Heart left ventricle (tissue), 16 donors: Measurements from ENCODE around the gene ORM1. TPM values are rescaled to one million over a fixed set of nuclear protein-coding genes. Genes with fewer than 3 reads are reported as not detected.
A peak's percentile ranks its signal among the peaks of the same experiment; 100 is the strongest.

ENCODE experiments used
- ATAC-seq, 4 donors: fragments of 200-7000 bp; cut with Tn5 transposase; one replicate each; pipeline ENCODE4 v1.9.1; 2020 to 2022; ENCODE audit warnings: moderate library complexity in 4 of 4, mild to moderate bottlenecking in 3 of 4, moderate number of reproducible peaks in 1 of 4
- DNase-seq, 5 donors: peaks; one replicate each; pipeline ENCODE4 v3.0.0-alpha.2; 2020
- H3K27ac ChIP-seq, 12 donors: fragments of 200-600 bp; sonication (generic) in 4 of 12; one replicate each; pipeline versions ENCODE4 v1.5.0 to v1.8.0; 2016 to 2022; ENCODE audit warnings: mild to moderate bottlenecking in 2 of 12
- H3K27me3 ChIP-seq, 9 donors: fragments of 200-600 bp; sonication (generic) in 2 of 9; one replicate each; pipeline versions ENCODE4 v1.5.1 to v1.8.0; 2016 to 2022; ENCODE audit warnings: mild to moderate bottlenecking in 3 of 9
- H3K36me3 ChIP-seq, 9 donors: fragments of 200-600 bp; sonication (generic) in 2 of 9; one replicate each; pipeline versions ENCODE4 v1.5.0 to v1.8.0; 2018 to 2022; ENCODE audit warnings: mild to moderate bottlenecking in 2 of 9
- H3K4me1 ChIP-seq, 12 donors: fragments of 200-600 bp; sonication (generic) in 4 of 12; one replicate each; pipeline versions ENCODE4 v1.5.0 to v1.8.0; 2016 to 2022; ENCODE audit warnings: mild to moderate bottlenecking in 3 of 12
- H3K4me3 ChIP-seq, 12 donors: fragments of 200-600 bp; sonication (generic) in 4 of 12; one replicate each; pipeline versions ENCODE4 v1.5.0 to v1.8.0; 2017 to 2022; ENCODE audit warnings: mild to moderate bottlenecking in 9 of 12, moderate library complexity in 4 of 12
- H3K9me3 ChIP-seq, 12 donors: fragments of 200-600 bp; sonication (generic) in 4 of 12; one replicate each; pipeline versions ENCODE4 v1.5.0 to v1.8.0; 2016 to 2022; ENCODE audit warnings: mild to moderate bottlenecking in 1 of 12
- POLR2A ChIP-seq, 2 donors: fragments of 450-650 bp; IDR thresholded peaks; one replicate each; pipeline ENCODE4 v1.6.1; 2017; ENCODE audit warnings: antibody characterized with exemption in 2 of 2, mild to moderate bottlenecking in 2 of 2, moderate library complexity in 2 of 2
- WGBS, 4 donors: extraction: QIAGEN DNeasy Blood & Tissue Kit in 2 of 4; methylation state at CpG; one replicate each; pipeline versions ENCODE4 v1.1.5 to v1.1.7; 2013 to 2018; 5-methylcytosine and 5-hydroxymethylcytosine counted together
- intact Hi-C, 10 donors: fragments of 100-400 bp; cut with DNase I; formaldehyde crosslinking; loops; one replicate each; pipeline versions ENCODE4 v1.11.1 to v1.14.2; 2022
- polyA plus RNA-seq, 2 donors: library from polyadenylated mRNA; stranded (reverse); fragments of 200-250 nt; gene quantifications; one replicate each; pipeline ENCODE4 v1.2.3, GENCODE V29; 2013
- total RNA-seq, 9 donors: library from RNA; depleted of rRNA in 2 of 9; stranded (reverse); fragments of >200 nt in 2 of 9; fragmentation: NEBNext Ultra II Directional in 3 of 9; extraction: Animal tissue kit (Norgen Biotek cat#: 25700) in 3 of 9; gene quantifications; one replicate each; pipeline versions ENCODE4 v1.1.0 to v1.2.4, GENCODE V29; 2016 to 2023
- TF ChIP-seq, protein P1 (sequence below), 12 donors: fragments of 200-600 bp; sonication (generic) in 4 of 12; IDR thresholded peaks; one replicate each; pipeline versions ENCODE4 v1.5.0 to v1.8.0; 2018 to 2022; ENCODE audit warnings: antibody characterized with exemption in 12 of 12, mild to moderate bottlenecking in 5 of 12
- donor health status: ischemic (EF 13 %, LVEDD 7.1; RV severe dilation, severe dysfunction).
- donor health status: healthy with polysubstance abuse.
- donor health status: DM: no; HTN: yes; CAD: no.
- donor health status: DM: no; HTN: no; CAD: no.
- donor health status: ischemic (EF 25% LVEDD 6.9; RV normal size, moderate dysfunction).
- donor health status: ischemic (EF 25% LVEDD 5.7; RV mildly dilated, moderate dysfunction).
- donor health status: healthy.
- donor health status: DM: yes; HTN: yes; CAD: no.
- donor health status: ischemic (EF 35%, LVEDD 5.7; RV mildly dilated, moderate dysfunction).
- donor health status: nonischemic (EF 11% LVEDD 7.7; RV severe dilation, severe dysfunction).
- donor health status: DM: yes; HTN: yes; CAD: no.
- donor health status: PGD.
- donor health status: ischemic (EF 29% LVEDD 5.4; RV normal size, mild dysfunction).
- donor health status: nonischemic (EF 23%, LVEDD 6.1; RV moderate dilation, normal function).

The ORM1 gene
- total and polyA plus RNA-seq, 11 donors: 0.51 to 1.00 (median 0.80) TPM; not detected in 8

DNA sequence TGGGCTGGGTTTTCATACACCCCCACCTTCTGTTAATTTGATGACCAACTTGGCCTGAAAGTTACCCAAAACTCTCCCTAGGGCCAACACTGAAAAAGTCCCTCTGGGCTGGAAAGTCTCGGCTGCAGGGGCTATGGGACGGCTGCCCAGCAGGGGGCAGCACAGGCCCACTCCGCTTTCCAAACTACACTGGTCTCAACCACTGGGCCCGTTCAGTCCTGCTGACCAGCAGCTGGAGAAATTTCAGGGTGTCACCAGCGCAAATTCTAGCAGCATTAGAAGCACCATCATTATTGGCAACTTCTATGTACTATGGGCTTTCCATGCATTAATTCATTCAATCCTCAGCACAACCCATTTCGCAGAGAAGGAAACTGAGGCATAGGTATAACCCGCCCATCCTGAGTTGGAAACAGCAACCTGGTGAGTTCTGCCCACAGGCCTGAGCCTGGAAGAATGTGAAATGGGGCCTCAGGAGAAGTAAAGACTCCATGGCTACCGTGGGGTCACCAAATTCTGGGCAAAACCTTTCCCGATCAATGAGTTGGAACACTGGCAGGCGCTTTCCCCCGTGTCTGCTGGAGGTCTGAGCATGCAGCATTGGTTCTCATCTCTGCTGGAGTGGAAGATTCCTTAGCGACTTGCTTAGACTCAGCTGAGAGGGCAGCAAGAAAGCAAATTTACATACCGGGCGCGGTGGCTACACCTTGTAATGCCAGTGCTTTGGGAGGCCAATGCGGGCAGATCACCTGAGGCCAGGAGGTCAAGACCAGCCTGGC, 16.4 kb downstream of the ORM1 start:
- ATAC-seq (peak in 3 of 4 donors; percentile 54 to 59 (median 58)), DNase-seq (peak in 3 of 5 donors; percentile 29 to 72 (median 55))
- intact Hi-C loops: no loop called here
- Histone ChIP-seq H3K36me3 (peaks cover 0 to 90% (median 73%) of the 10 kb centered on the region in 9 donors), H3K27ac (no peak overlapping the region), H3K4me3 (no peak overlapping the region), H3K4me1 (peaks cover 0 to 8% (median 0%) of the 10 kb centered on the region in 12 donors), H3K9me3 (no peaks in the 10 kb centered on the region), H3K27me3 (no peaks in the 10 kb centered on the region)
- no peak for TF ChIP-seq POLR2A (IDR thresholded peaks at IDR 0.05)
- TF ChIP-seq, protein P1, sequence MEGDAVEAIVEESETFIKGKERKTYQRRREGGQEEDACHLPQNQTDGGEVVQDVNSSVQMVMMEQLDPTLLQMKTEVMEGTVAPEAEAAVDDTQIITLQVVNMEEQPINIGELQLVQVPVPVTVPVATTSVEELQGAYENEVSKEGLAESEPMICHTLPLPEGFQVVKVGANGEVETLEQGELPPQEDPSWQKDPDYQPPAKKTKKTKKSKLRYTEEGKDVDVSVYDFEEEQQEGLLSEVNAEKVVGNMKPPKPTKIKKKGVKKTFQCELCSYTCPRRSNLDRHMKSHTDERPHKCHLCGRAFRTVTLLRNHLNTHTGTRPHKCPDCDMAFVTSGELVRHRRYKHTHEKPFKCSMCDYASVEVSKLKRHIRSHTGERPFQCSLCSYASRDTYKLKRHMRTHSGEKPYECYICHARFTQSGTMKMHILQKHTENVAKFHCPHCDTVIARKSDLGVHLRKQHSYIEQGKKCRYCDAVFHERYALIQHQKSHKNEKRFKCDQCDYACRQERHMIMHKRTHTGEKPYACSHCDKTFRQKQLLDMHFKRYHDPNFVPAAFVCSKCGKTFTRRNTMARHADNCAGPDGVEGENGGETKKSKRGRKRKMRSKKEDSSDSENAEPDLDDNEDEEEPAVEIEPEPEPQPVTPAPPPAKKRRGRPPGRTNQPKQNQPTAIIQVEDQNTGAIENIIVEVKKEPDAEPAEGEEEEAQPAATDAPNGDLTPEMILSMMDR (IDR thresholded peaks at IDR 0.05): peak; percentile 53 to 75 (median 66)
- 83 to 86% (median 85%) methylated on average over 15 to 16 of the region's 16 CpGs for WGBS, 4 donors

DNA sequence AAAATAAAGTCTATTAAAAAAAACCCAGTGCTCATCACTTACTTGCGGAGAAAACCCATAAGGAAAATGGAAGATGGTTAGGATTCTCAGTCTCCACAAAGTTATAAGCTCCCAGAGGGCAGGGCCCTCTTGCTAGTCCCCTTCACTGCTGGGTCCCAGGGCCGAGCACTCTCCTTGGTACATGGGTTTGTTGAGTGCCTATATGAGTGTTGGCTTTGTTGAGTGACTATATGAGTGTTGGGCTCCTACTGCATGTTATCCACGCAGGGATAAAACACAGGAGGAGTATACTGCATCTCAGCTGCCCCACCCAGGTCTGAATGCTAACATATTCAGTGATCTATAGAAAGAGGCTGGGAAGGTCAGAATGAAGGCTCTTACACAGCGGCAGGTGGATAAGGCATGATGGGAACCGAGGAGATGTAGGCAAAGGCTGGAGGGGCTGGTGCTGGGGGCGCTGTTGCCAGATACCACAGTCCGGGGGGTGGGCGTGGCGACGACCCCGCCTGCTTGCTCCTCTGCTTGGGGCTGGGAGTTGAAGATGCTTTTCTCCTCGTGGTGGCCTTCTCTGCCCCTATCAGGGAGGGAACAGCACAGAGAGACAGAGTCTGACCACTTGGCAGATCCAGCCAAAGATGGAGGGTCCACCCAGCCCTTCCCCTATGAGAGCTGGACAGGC, 18.4 kb downstream of the ORM1 start:
- H3K9me3 ChIP-seq: no peaks in the 10 kb centered on the region
- H3K27ac ChIP-seq: peak overlapping the region in 1 of 12 donors; percentile 61
- intact Hi-C loops: no loop called here
- WGBS, 4 donors: 89 to 91% (median 89%) methylated on average over 12 of the region's 12 CpGs
- DNase-seq: peak in 1 of 5 donors; percentile 52
- no peak for TF ChIP-seq POLR2A (IDR thresholded peaks at IDR 0.05)
- TF ChIP-seq, protein P1 (IDR thresholded peaks at IDR 0.05): no peak
- no peak for ATAC-seq
- H3K4me1 ChIP-seq: peaks cover 0 to 8% (median 0%) of the 10 kb centered on the region in 12 donors
- H3K36me3 ChIP-seq: peaks cover 0 to 100% (median 93%) of the 10 kb centered on the region in 9 donors
- H3K27me3 ChIP-seq: no peaks in the 10 kb centered on the region
- no peak overlapping the region for H3K4me3 ChIP-seq

DNA sequence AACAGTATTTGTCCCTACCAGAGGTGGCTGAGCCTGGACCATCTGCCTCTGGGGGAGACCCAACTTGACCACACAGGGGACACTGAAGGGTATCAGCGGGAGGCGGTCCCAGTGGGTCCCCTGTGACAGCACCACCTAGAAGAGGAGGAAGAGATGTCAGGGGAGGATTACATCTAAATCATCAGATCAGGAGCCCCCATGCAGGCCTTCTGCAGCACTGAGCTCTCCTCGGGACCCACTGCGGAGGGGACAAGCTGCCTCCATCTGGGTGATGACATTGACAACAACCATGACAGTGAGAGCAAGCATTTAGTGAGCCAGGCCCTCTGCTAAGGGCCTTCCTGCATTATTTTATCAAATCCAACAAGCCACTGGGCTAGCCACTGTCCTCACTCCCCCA, 19.1 kb downstream of the ORM1 start:
- WGBS, 4 donors: 86 to 92% (median 88%) methylated on average over 4 of the region's 4 CpGs
- intact Hi-C loops: no loop called here
- ATAC-seq: no peak
- Histone ChIP-seq H3K4me3 (no peak overlapping the region), H3K4me1 (peaks cover 0 to 8% (median 0%) of the 10 kb centered on the region in 12 donors), H3K36me3 (peaks cover 0 to 100% (median 95%) of the 10 kb centered on the region in 9 donors), H3K27me3 (no peaks in the 10 kb centered on the region), H3K27ac (no peak overlapping the region), H3K9me3 (no peaks in the 10 kb centered on the region)
- no peak for TF ChIP-seq POLR2A (IDR thresholded peaks at IDR 0.05)
- TF ChIP-seq, protein P1 (IDR thresholded peaks at IDR 0.05): no peak
- peak in 1 of 5 donors; percentile 43 for DNase-seq
